K562 (cell line): ENCODE measurements around the gene MBD3. TPM values are rescaled to one million over a fixed set of nuclear protein-coding genes. Genes with fewer than 3 reads are reported as not detected.
A peak's percentile ranks its signal among the peaks of the same experiment; 100 is the strongest.

ENCODE experiments used
- ATAC-seq: fragments of 200-7000 bp; cut with Tn5 transposase; 3 replicates; pipeline ENCODE4 v1.9.1; 2020; ENCODE audit warnings: moderate library complexity
- BruUV-seq: library from RNA; stranded (reverse); fragments of 400-500 nt; replicated peaks from 2 replicates; lab custom pipeline; 2021; lab: Mats Ljungman, UMichigan
- CTCF ChIA-PET: fragments of 300-600 bp; formaldehyde crosslinking; extraction: SDS; loops from one replicate; lab custom pipeline; 2021; ENCODE audit warnings: low intra/inter-chr PET ratio; lab: Yijun Ruan, JAX
- POLR2A ChIA-PET: fragments of 300-600, 350-650 bp; sonication (Branson Sonifier 250); formaldehyde crosslinking; extraction: SDS; loops from one replicate; lab custom pipeline; 2021; ENCODE audit warnings: antibody characterized with exemption, inconsistent platforms; lab: Yijun Ruan, JAX
- DNase-seq, 4 experiments: peaks; one replicate each; pipeline versions ENCODE4 v3.0.0 to v3.0.0-alpha.2; 2011 to 2018; ENCODE audit warnings: low spot score in 3 of 4, mixed read lengths in 3 of 4; ENCODE audit errors: extremely low read depth in 1 of 4
- FAIRE-seq: peaks from 2 replicates; lab custom pipeline; 2011; peaks lifted over from hg19 to GRCh38; lab: Jason Lieb, UNC
- H2AFZ ChIP-seq: 2 replicates; pipeline ENCODE4 v1.6.0; 2011; ENCODE audit warnings: low read depth, low read length, control low read depth, inconsistent platforms
- H3K27ac ChIP-seq: fragments of 200-600 bp; 3 replicates; pipeline ENCODE4 v1.8.0; 2011; ENCODE audit warnings: low read depth, mild to moderate bottlenecking, control low read depth, inconsistent platforms, low read length, moderate library complexity, mixed read lengths; ENCODE audit errors: extremely low read depth
- H3K27me3 ChIP-seq, 2 experiments: fragments of 300-600 bp in 1 of 2; 2 replicates in 1 of 2; 3 replicates in 1 of 2; pipeline versions ENCODE4 v1.6.0 to v1.8.0; 2011; ENCODE audit warnings: inconsistent platforms in 2 of 2, low read length in 2 of 2, mild to moderate bottlenecking in 1 of 2, mixed read lengths in 1 of 2, moderate library complexity in 1 of 2; ENCODE audit not compliant: control insufficient read depth in 2 of 2, insufficient read depth in 2 of 2
- H3K36me3 ChIP-seq: fragments of 300-600 bp; 3 replicates; pipeline ENCODE4 v1.8.0; 2011; ENCODE audit warnings: mild to moderate bottlenecking, low read length, inconsistent platforms; ENCODE audit not compliant: control insufficient read depth, insufficient read depth
- H3K4me1 ChIP-seq, 2 experiments: fragments of 200-600 bp in 1 of 2; replicated peaks in 1 of 2; 2 replicates in 1 of 2; 3 replicates in 1 of 2; pipeline versions ENCODE4 v1.5.1 to v1.8.0; 2011; ENCODE audit warnings: inconsistent platforms in 2 of 2, low read length in 2 of 2, mild to moderate bottlenecking in 1 of 2, mixed read lengths in 1 of 2, moderate library complexity in 1 of 2; ENCODE audit not compliant: control insufficient read depth in 2 of 2, insufficient read depth in 2 of 2
- H3K4me2 ChIP-seq: 2 replicates; pipeline ENCODE4 v1.6.1; 2011; ENCODE audit warnings: low read length, control low read depth, inconsistent platforms, mixed read lengths; ENCODE audit not compliant: insufficient read depth
- H3K4me3 ChIP-seq: fragments of 200-600 bp; sonication (generic), shearing (Covaris generic); 2 replicates; pipeline ENCODE4 v1.5.1; 2016; ENCODE audit warnings: control low read depth, inconsistent platforms
- H3K79me2 ChIP-seq: fragments of 200-600 bp; 3 replicates; pipeline ENCODE4 v1.8.0; 2011; ENCODE audit warnings: low read length, inconsistent platforms; ENCODE audit not compliant: control insufficient read depth, insufficient read depth
- H3K9ac ChIP-seq, 2 experiments: 2 replicates each; pipeline versions ENCODE4 v1.6.0 to v1.6.1; 2011; ENCODE audit warnings: low read depth in 2 of 2, low read length in 2 of 2, control low read depth in 1 of 2, inconsistent platforms in 1 of 2, mild to moderate bottlenecking in 1 of 2, mixed read lengths in 1 of 2; ENCODE audit not compliant: insufficient read depth in 1 of 2
- H3K9me1 ChIP-seq: one replicate; pipeline ENCODE4 v1.6.0; 2011; ENCODE audit warnings: inconsistent platforms, mild to moderate bottlenecking, low read length, moderate library complexity; ENCODE audit not compliant: control insufficient read depth, insufficient read depth
- H3K9me3 ChIP-seq: replicated peaks from 2 replicates; pipeline ENCODE4 v1.5.1; 2011; ENCODE audit warnings: low read depth, low read length, inconsistent platforms; ENCODE audit not compliant: control insufficient read depth, insufficient read depth
- H4K20me1 ChIP-seq: replicated peaks from 2 replicates; pipeline ENCODE4 v1.6.1; 2011; ENCODE audit warnings: low read length, inconsistent platforms, mixed read lengths; ENCODE audit not compliant: control insufficient read depth, insufficient read depth
- BRD9 ChIP-seq: fragments of 450-650 bp; IDR thresholded peaks from 2 replicates; pipeline ENCODE4 v1.6.1; 2018; ENCODE audit warnings: low read depth; ENCODE audit not compliant: partially characterized antibody
- CBX3 ChIP-seq, 2 experiments: IDR thresholded peaks; 1 replicate in 1 of 2; 2 replicates in 1 of 2; pipeline ENCODE4 v1.6.1; 2012; ENCODE audit warnings: inconsistent platforms in 2 of 2, low read length in 2 of 2, borderline replicate concordance in 1 of 2, control low read depth in 1 of 2
- DEAF1 ChIP-seq: fragments of 450-650 bp; formaldehyde crosslinking; IDR thresholded peaks from 2 replicates; pipeline ENCODE4 v1.4.0; 2020; ENCODE audit warnings: mild to moderate bottlenecking, moderate library complexity
- EHMT2 ChIP-seq: fragments of 450-650 bp; IDR thresholded peaks from 2 replicates; pipeline ENCODE4 v1.6.1; 2018; ENCODE audit warnings: antibody characterized with exemption
- FOXM1 ChIP-seq, 2 experiments: fragments of 450-650 bp in 1 of 2; sonication (generic) in 1 of 2; formaldehyde crosslinking in 1 of 2; IDR thresholded peaks; 2 replicates each; pipeline versions ENCODE4 v1.6.1 to v1.9.0; 2017 to 2022; ENCODE audit warnings: low read depth in 2 of 2, mild to moderate bottlenecking in 2 of 2, missing genetic modification reagents in 1 of 2, moderate library complexity in 1 of 2
- GABPB1 ChIP-seq: sonication (generic); formaldehyde crosslinking; IDR thresholded peaks from 2 replicates; pipeline ENCODE4 v1.8.0; 2022; ENCODE audit warnings: mild to moderate bottlenecking, missing genetic modification reagents
- HCFC1 ChIP-seq: IDR thresholded peaks from 2 replicates; pipeline ENCODE4 v1.6.1; 2012; ENCODE audit warnings: low read depth, low read length, improper control_type of control experiment
- HDAC3 ChIP-seq: fragments of 450-650 bp; IDR thresholded peaks from 2 replicates; pipeline ENCODE4 v1.6.1; 2018; ENCODE audit warnings: borderline replicate concordance, mild to moderate bottlenecking, moderate library complexity; ENCODE audit not compliant: partially characterized antibody
- HNRNPUL1 ChIP-seq: fragments of 200-400 bp; formaldehyde crosslinking; IDR thresholded peaks from 2 replicates; pipeline ENCODE4 v1.6.1; 2017; ENCODE audit warnings: low read length
- MBD2 ChIP-seq: sonication (generic); IDR thresholded peaks from 2 replicates; pipeline ENCODE4 v1.6.1; 2016; ENCODE audit warnings: low read depth, borderline replicate concordance
- MED1 ChIP-seq: sonication (generic); formaldehyde crosslinking; IDR thresholded peaks from 2 replicates; pipeline ENCODE4 v1.8.1; 2023; ENCODE audit warnings: missing genetic modification reagents, borderline replicate concordance
- NCOR1 ChIP-seq: fragments of 450-650 bp; IDR thresholded peaks from 2 replicates; pipeline ENCODE4 v1.6.1; 2016; ENCODE audit warnings: mild to moderate bottlenecking, moderate library complexity
- RB1 ChIP-seq: fragments of 450-650 bp; IDR thresholded peaks from 2 replicates; pipeline ENCODE4 v1.6.1; 2017; ENCODE audit warnings: low read depth, mild to moderate bottlenecking
- ZNF3 ChIP-seq: fragments of 250-450 bp; sonication (Bioruptor Pico); IDR thresholded peaks from 2 replicates; pipeline ENCODE4 v1.5.0; 2021; ENCODE audit warnings: mild to moderate bottlenecking, moderate library complexity
- ZNF316 ChIP-seq: fragments of 450-650 bp; IDR thresholded peaks from 2 replicates; pipeline ENCODE4 v1.6.1; 2016
- ZNF644 ChIP-seq: fragments of 200-800 bp; sonication (Bioruptor generic); IDR thresholded peaks from 2 replicates; pipeline ENCODE4 v1.6.1; 2016; ENCODE audit warnings: low read depth, missing genetic modification characterization, missing compliant biosample characterization
- WGBS: fragments of 100-300 bp; shearing (Covaris generic); methylation state at CpG from one replicate; pipeline ENCODE4 v1.1.6; 2016; ENCODE audit warnings: low coverage, mixed read lengths; ENCODE audit not compliant: insufficient coverage; ENCODE audit errors: missing lambda C conversion rate; 5-methylcytosine and 5-hydroxymethylcytosine counted together
- in situ Hi-C: fragments of 300-500 bp; cut with MboI; formaldehyde crosslinking; loops from 4 replicates; pipeline ENCODE4 v1.15.0; 2018; ENCODE audit warnings: inconsistent platforms, mixed read lengths
- intact Hi-C: fragments of 100-400 bp; cut with micrococcal nuclease; formaldehyde crosslinking; loops from 2 replicates; pipeline ENCODE4 v1.14.2; 2022
- polyA plus RNA-seq, 8 experiments: library from polyadenylated mRNA; depleted of rRNA in 4 of 8; stranded (reverse) in 5 of 8; unstranded in 3 of 8; fragments of >200 nt; fragmentation: Nextera tagmentation in 2 of 8; fragmentation: Illumina TruSeq in 1 of 8; extraction: Ambion mirVana in 2 of 8; extraction: Trizol in 1 of 8; gene quantifications; 2 replicates each; pipeline versions ENCODE4 v1.2.1 to v1.2.3, GENCODE V29; 2011 to 2014; ENCODE audit warnings: inconsistent platforms in 1 of 8, missing spikeins in 1 of 8
- total RNA-seq, 7 experiments: library from RNA; depleted of rRNA in 6 of 7; stranded (reverse); fragments of >200 nt in 6 of 7; fragmentation: Illumina TruSeq in 2 of 7; extraction: Trizol in 2 of 7; gene quantifications; 2 replicates each; pipeline versions ENCODE4 v1.2.1 to v1.2.3, GENCODE V29; 2011 to 2021; ENCODE audit warnings: low replicate concordance in 1 of 7
- TF ChIP-seq, protein P1 (sequence below): sonication (generic); formaldehyde crosslinking; IDR thresholded peaks from 2 replicates; pipeline ENCODE4 v1.8.0; 2022; ENCODE audit warnings: mild to moderate bottlenecking, missing genetic modification reagents
- TF ChIP-seq, protein P2 (sequence below): sonication (generic); formaldehyde crosslinking; IDR thresholded peaks from 2 replicates; pipeline ENCODE4 v1.8.0; 2022; ENCODE audit warnings: mild to moderate bottlenecking, low read depth, missing genetic modification reagents

MBD3 gene
- total and polyA plus RNA-seq, 9 of the 15 experiments (the other 6 are each of a cell fraction or from before 2014, with no cell fraction given): 0.24 to 137 (median 30.9) TPM

GRCh38 chr19:1613146-1613545 lies 20.5 kb upstream of the MBD3 start:
- CTCF ChIA-PET: no interaction called here
- no TSS peak for BruUV-seq
- H3K9me1 ChIP-seq: no peaks in the 10 kb centered on the region
- DNase-seq (no peak), FAIRE-seq (no peak), ATAC-seq (no peak)
- in situ Hi-C loops (no loop called here), intact Hi-C loops (no loop called here)
- peaks cover 0 to 52% of the 10 kb centered on the region in 2 experiments; a peak in 2 of 5 replicates for H3K4me1 ChIP-seq
- peaks cover 84% of the 10 kb centered on the region for H3K36me3 ChIP-seq
- no peak overlapping the region for H3K27ac ChIP-seq
- no peaks in the 10 kb centered on the region for H4K20me1 ChIP-seq
- H3K9me3 ChIP-seq: no peaks in the 10 kb centered on the region
- H3K4me2 ChIP-seq: no peak overlapping the region
- peak overlapping the region in 1 of 2 experiments; percentile 43; a peak in 1 of 4 replicates for H3K9ac ChIP-seq
- 82% methylated on average over 9 of the region's 9 CpGs for WGBS
- H3K27me3 ChIP-seq: no peaks in the 10 kb centered on the region
- no peaks in the 10 kb centered on the region for H3K79me2 ChIP-seq
- H2AFZ ChIP-seq: no peak overlapping the region
- POLR2A ChIA-PET: interaction anchor here (0.7 kb wide), 1 partner anchor 82 kb away, joined by 3 read pairs; no protein-coding TSS in a partner anchor
- H3K4me3 ChIP-seq: no peak overlapping the region
- TF ChIP-seq, protein P1, sequence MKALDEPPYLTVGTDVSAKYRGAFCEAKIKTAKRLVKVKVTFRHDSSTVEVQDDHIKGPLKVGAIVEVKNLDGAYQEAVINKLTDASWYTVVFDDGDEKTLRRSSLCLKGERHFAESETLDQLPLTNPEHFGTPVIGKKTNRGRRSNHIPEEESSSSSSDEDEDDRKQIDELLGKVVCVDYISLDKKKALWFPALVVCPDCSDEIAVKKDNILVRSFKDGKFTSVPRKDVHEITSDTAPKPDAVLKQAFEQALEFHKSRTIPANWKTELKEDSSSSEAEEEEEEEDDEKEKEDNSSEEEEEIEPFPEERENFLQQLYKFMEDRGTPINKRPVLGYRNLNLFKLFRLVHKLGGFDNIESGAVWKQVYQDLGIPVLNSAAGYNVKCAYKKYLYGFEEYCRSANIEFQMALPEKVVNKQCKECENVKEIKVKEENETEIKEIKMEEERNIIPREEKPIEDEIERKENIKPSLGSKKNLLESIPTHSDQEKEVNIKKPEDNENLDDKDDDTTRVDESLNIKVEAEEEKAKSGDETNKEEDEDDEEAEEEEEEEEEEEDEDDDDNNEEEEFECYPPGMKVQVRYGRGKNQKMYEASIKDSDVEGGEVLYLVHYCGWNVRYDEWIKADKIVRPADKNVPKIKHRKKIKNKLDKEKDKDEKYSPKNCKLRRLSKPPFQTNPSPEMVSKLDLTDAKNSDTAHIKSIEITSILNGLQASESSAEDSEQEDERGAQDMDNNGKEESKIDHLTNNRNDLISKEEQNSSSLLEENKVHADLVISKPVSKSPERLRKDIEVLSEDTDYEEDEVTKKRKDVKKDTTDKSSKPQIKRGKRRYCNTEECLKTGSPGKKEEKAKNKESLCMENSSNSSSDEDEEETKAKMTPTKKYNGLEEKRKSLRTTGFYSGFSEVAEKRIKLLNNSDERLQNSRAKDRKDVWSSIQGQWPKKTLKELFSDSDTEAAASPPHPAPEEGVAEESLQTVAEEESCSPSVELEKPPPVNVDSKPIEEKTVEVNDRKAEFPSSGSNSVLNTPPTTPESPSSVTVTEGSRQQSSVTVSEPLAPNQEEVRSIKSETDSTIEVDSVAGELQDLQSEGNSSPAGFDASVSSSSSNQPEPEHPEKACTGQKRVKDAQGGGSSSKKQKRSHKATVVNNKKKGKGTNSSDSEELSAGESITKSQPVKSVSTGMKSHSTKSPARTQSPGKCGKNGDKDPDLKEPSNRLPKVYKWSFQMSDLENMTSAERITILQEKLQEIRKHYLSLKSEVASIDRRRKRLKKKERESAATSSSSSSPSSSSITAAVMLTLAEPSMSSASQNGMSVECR (CRISPR knock-in tag): no peak
- no peak for TF ChIP-seq HDAC3
- TF ChIP-seq MED1 (CRISPR knock-in tag): no peak
- no peak for TF ChIP-seq MBD2
- no peak for TF ChIP-seq FOXM1 (IDR thresholded peaks at IDR 0.05; ENCODE audit: low read depth)
- TF ChIP-seq FOXM1 (CRISPR knock-in tag; IDR thresholded peaks at IDR 0.05; ENCODE audit: low read depth): no peak
- TF ChIP-seq HCFC1: no peak
- no peak for TF ChIP-seq ZNF316
- TF ChIP-seq CBX3 (IDR thresholded peaks at IDR 0.05; ENCODE audit: borderline replicate concordance in 1 of 2, low read length in 2 of 2): no peak
- TF ChIP-seq, protein P2, sequence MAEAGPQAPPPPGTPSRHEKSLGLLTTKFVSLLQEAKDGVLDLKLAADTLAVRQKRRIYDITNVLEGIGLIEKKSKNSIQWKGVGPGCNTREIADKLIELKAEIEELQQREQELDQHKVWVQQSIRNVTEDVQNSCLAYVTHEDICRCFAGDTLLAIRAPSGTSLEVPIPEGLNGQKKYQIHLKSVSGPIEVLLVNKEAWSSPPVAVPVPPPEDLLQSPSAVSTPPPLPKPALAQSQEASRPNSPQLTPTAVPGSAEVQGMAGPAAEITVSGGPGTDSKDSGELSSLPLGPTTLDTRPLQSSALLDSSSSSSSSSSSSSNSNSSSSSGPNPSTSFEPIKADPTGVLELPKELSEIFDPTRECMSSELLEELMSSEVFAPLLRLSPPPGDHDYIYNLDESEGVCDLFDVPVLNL: no peak
- no peak for TF ChIP-seq HNRNPUL1
- no peak for TF ChIP-seq EHMT2
- TF ChIP-seq BRD9: no peak
- TF ChIP-seq RB1: no peak
- TF ChIP-seq GABPB1 (CRISPR knock-in tag): no peak
- TF ChIP-seq ZNF644 (tag): no peak
- no peak for TF ChIP-seq DEAF1 (CRISPR knock-in tag)
- TF ChIP-seq ZNF3: no peak
- no peak for TF ChIP-seq NCOR1
